Measurements from ENCODE around the gene PLSCR5. TPM values are rescaled to one million over a fixed set of nuclear protein-coding genes. Genes with fewer than 3 reads are reported as not detected.

The PLSCR5 gene
- total RNA-seq, 1 donor from 2014 or later: not detected

DNA sequence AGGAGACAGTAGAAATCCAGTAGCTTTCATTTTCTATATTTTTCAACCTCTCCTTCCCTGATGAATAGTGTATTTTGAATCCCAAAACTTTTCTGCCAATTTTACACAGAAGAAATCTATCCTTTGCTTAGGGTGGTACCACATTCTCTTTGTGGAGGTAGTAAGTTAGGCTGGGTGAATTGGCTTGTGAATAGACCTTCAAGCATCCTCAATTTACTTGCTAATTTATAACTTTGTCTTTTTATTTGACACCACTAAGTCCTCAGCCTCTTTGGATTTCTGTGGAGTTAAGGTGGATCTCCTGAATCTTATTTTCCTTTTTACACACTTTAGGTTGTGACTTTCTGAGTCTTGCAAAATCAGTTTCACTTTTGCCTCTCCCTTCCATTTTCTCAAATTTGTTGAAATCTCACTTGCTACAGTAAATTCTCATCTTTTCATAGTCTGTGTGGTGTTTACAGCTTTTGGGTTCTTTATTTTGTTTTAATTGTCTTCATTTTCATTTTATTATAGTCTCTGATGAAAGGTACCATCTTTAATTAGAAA lies 55.0 kb downstream of the PLSCR5 start:
- Mint-ChIP-seq H3K27ac (ENCODE audit: unreplicated experiment) (no peak overlapping the region), H3K4me3 (ENCODE audit: unreplicated experiment) (no peak overlapping the region), H3K4me1 (ENCODE audit: low read depth, unreplicated experiment) (peaks cover 26% of the 10 kb centered on the region), H3K36me3 (ENCODE audit: low read depth, unreplicated experiment) (no peaks in the 10 kb centered on the region), H3K27me3 (ENCODE audit: low read depth, unreplicated experiment) (no peaks in the 10 kb centered on the region), H3K9me3 (ENCODE audit: unreplicated experiment) (no peaks in the 10 kb centered on the region)
- TF ChIP-seq EZH2 (IDR thresholded peaks at IDR 0.05; ENCODE audit: insufficient read depth, low read length): no peak
- TF ChIP-seq, protein P1, sequence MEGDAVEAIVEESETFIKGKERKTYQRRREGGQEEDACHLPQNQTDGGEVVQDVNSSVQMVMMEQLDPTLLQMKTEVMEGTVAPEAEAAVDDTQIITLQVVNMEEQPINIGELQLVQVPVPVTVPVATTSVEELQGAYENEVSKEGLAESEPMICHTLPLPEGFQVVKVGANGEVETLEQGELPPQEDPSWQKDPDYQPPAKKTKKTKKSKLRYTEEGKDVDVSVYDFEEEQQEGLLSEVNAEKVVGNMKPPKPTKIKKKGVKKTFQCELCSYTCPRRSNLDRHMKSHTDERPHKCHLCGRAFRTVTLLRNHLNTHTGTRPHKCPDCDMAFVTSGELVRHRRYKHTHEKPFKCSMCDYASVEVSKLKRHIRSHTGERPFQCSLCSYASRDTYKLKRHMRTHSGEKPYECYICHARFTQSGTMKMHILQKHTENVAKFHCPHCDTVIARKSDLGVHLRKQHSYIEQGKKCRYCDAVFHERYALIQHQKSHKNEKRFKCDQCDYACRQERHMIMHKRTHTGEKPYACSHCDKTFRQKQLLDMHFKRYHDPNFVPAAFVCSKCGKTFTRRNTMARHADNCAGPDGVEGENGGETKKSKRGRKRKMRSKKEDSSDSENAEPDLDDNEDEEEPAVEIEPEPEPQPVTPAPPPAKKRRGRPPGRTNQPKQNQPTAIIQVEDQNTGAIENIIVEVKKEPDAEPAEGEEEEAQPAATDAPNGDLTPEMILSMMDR (IDR thresholded peaks at IDR 0.05; ENCODE audit: insufficient read depth, low read depth, low read length): no peak
- Histone ChIP-seq H3K9me3 (ENCODE audit: insufficient read depth, low read depth, low read length) (no peaks in the 10 kb centered on the region), H2AFZ (ENCODE audit: low read depth, low read length) (no peak overlapping the region), H3K36me3 (ENCODE audit: insufficient read depth, low read length) (no peaks in the 10 kb centered on the region), H3K27ac (ENCODE audit: low read depth, low read length) (no peak overlapping the region), H3K9ac (ENCODE audit: low read length) (no peak overlapping the region), H3K4me2 (ENCODE audit: low read length) (no peak overlapping the region), H3K4me1 (ENCODE audit: insufficient read depth, low read length) (peaks cover 4% of the 10 kb centered on the region), H3K27me3 (ENCODE audit: insufficient read depth, low read length) (no peaks in the 10 kb centered on the region), H4K20me1 (ENCODE audit: insufficient read depth, low read length) (no peaks in the 10 kb centered on the region), H3K79me2 (ENCODE audit: insufficient read depth, low read length) (no peaks in the 10 kb centered on the region), H3K4me3 (ENCODE audit: insufficient read depth, low read depth, low read length) (no peak overlapping the region)
- DNase-seq (ENCODE audit: low read depth) (no peak), FAIRE-seq (no peak)

DNA sequence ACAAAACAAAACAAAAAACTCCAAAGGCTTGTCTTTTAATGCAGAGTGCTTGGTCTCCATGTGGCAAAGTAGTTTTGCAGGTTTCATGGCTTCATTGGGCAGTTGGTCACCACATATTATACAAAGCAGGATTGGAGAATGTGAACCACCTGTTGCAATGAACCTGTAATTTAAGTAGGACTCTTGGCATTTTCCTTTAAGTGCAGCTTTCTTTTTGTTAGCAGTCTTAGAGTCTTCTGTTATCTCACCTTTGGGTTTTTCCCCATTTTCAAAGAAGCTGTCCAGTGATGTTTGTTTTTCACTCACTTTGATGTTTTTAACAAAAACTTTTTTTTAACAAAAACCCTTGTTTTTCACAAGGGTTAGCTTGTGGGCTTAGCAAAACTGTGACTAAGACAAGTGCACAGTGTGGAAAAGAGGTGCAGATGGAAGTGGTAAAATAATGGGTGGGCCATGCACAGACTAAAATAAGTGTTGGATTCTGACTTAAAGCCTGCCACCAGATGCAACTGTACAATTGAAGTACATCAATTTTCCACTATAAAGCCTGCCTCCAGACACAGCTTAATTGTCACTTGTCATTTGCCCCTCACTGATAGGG lies 57.8 kb downstream of the PLSCR5 start:
- FAIRE-seq: no peak
- no peak overlapping the region for H2AFZ ChIP-seq (ENCODE audit: low read depth, low read length)
- H3K4me3 ChIP-seq (ENCODE audit: insufficient read depth, low read depth, low read length): no peak overlapping the region
- no peaks in the 10 kb centered on the region for H4K20me1 ChIP-seq (ENCODE audit: insufficient read depth, low read length)
- H3K79me2 ChIP-seq (ENCODE audit: insufficient read depth, low read length): peaks cover 15% of the 10 kb centered on the region
- H3K27ac ChIP-seq (ENCODE audit: low read depth, low read length): no peak overlapping the region
- Mint-ChIP-seq H3K9me3 (ENCODE audit: unreplicated experiment) (no peaks in the 10 kb centered on the region), H3K36me3 (ENCODE audit: low read depth, unreplicated experiment) (peaks cover 3% of the 10 kb centered on the region), H3K4me3 (ENCODE audit: unreplicated experiment) (no peak overlapping the region), H3K27me3 (ENCODE audit: low read depth, unreplicated experiment) (no peaks in the 10 kb centered on the region), H3K4me1 (ENCODE audit: low read depth, unreplicated experiment) (peaks cover 20% of the 10 kb centered on the region), H3K27ac (ENCODE audit: unreplicated experiment) (no peak overlapping the region)
- DNase-seq (ENCODE audit: low read depth): no peak
- H3K9ac ChIP-seq (ENCODE audit: low read length): no peak overlapping the region
- H3K9me3 ChIP-seq (ENCODE audit: insufficient read depth, low read depth, low read length): no peaks in the 10 kb centered on the region
- no peaks in the 10 kb centered on the region for H3K27me3 ChIP-seq (ENCODE audit: insufficient read depth, low read length)
- H3K36me3 ChIP-seq (ENCODE audit: insufficient read depth, low read length): no peaks in the 10 kb centered on the region
- no peak overlapping the region for H3K4me2 ChIP-seq (ENCODE audit: low read length)
- peaks cover 15% of the 10 kb centered on the region for H3K4me1 ChIP-seq (ENCODE audit: insufficient read depth, low read length)
- TF ChIP-seq, protein P1 (IDR thresholded peaks at IDR 0.05; ENCODE audit: insufficient read depth, low read depth, low read length): no peak
- TF ChIP-seq EZH2 (IDR thresholded peaks at IDR 0.05; ENCODE audit: insufficient read depth, low read length): no peak

DNA sequence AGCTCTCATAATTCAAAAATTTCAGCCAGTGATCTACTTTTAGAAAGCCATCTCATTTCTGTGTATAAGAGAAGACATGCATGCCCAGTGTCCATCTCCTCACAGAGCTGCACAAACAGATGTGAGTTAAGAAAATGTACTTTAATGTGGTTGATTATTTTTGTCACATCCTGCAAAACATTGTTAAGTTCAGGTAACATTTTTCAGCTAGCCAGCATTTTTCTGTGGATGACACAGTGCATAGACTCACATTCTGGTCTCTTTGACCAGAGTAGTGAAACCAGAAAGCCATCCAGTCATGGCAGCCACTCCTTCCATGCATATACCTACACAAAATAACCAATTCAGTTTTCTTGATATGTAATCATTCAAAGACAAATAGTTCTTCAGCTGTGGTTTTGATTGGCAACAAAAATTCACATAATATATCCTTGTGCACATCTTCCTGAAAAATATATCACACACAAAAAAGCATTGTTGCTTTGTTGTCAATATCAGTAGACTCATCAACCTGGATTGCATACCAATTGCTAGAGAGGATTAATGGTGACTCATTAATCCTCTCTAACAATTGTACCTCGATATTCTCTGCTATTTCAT lies 58.7 kb downstream of the PLSCR5 start:
- TF ChIP-seq, protein P1 (IDR thresholded peaks at IDR 0.05; ENCODE audit: insufficient read depth, low read depth, low read length): no peak
- no peak for TF ChIP-seq EZH2 (IDR thresholded peaks at IDR 0.05; ENCODE audit: insufficient read depth, low read length)
- H3K4me1 ChIP-seq (ENCODE audit: insufficient read depth, low read length): peaks cover 13% of the 10 kb centered on the region
- H3K9me3 ChIP-seq (ENCODE audit: insufficient read depth, low read depth, low read length): no peaks in the 10 kb centered on the region
- no peaks in the 10 kb centered on the region for H3K27me3 ChIP-seq (ENCODE audit: insufficient read depth, low read length)
- no peaks in the 10 kb centered on the region for H3K36me3 ChIP-seq (ENCODE audit: insufficient read depth, low read length)
- H2AFZ ChIP-seq (ENCODE audit: low read depth, low read length): no peak overlapping the region
- FAIRE-seq (no peak), DNase-seq (ENCODE audit: low read depth) (no peak)
- no peak overlapping the region for H3K4me3 Mint-ChIP-seq (ENCODE audit: unreplicated experiment)
- peaks cover 3% of the 10 kb centered on the region for H4K20me1 ChIP-seq (ENCODE audit: insufficient read depth, low read length)
- H3K36me3 Mint-ChIP-seq (ENCODE audit: low read depth, unreplicated experiment): peaks cover 7% of the 10 kb centered on the region
- no peak overlapping the region for H3K9ac ChIP-seq (ENCODE audit: low read length)
- H3K4me1 Mint-ChIP-seq (ENCODE audit: low read depth, unreplicated experiment): peaks cover 22% of the 10 kb centered on the region
- H3K4me2 ChIP-seq (ENCODE audit: low read length): no peak overlapping the region
- H3K27me3 Mint-ChIP-seq (ENCODE audit: low read depth, unreplicated experiment): no peaks in the 10 kb centered on the region
- H3K4me3 ChIP-seq (ENCODE audit: insufficient read depth, low read depth, low read length): no peak overlapping the region
- no peak overlapping the region for H3K27ac ChIP-seq (ENCODE audit: low read depth, low read length)
- peaks cover 23% of the 10 kb centered on the region for H3K79me2 ChIP-seq (ENCODE audit: insufficient read depth, low read length)
- no peaks in the 10 kb centered on the region for H3K9me3 Mint-ChIP-seq (ENCODE audit: unreplicated experiment)
- H3K27ac Mint-ChIP-seq (ENCODE audit: unreplicated experiment): no peak overlapping the region
